Activated naive CD4-positive, alpha-beta T cell treated with anti-CD3 and anti-CD28 coated beads for 36 hours (primary cell): Measurements from ENCODE around the gene KRTAP12-1. TPM values are rescaled to one million over a fixed set of nuclear protein-coding genes. Genes with fewer than 3 reads are reported as not detected.
A peak's percentile ranks its signal among the peaks of the same experiment; 100 is the strongest.
"Not testable (repeated sequence)": the region's sequence is repeated elsewhere in the genome, so short reads cannot be mapped to it uniquely, and the experiment has no call there.

ENCODE experiments used
- CTCF ChIA-PET: fragments of 350-600 bp; sonication (Branson Sonifier 250); formaldehyde crosslinking; loops from one replicate; lab custom pipeline; 2021; ENCODE audit warnings: antibody characterized with exemption; lab: Charles Lee
- DNase-seq: peaks from one replicate; pipeline ENCODE4 v3.0.0-alpha.2; 2020
- H3K27ac Mint-ChIP-seq: one replicate; pipeline ENCODE4 v1.8.0; 2021; ENCODE audit warnings: mild to moderate bottlenecking, mixed read lengths
- H3K27me3 Mint-ChIP-seq: one replicate; pipeline ENCODE4 v1.8.0; 2021; ENCODE audit warnings: low read depth, mixed read lengths
- H3K36me3 Mint-ChIP-seq: one replicate; pipeline ENCODE4 v1.8.0; 2021; ENCODE audit warnings: low read depth, mixed read lengths
- H3K4me1 Mint-ChIP-seq: one replicate; pipeline ENCODE4 v1.8.0; 2021; ENCODE audit warnings: low read depth, mixed read lengths
- H3K4me3 Mint-ChIP-seq: one replicate; pipeline ENCODE4 v1.8.0; 2021; ENCODE audit warnings: mild to moderate bottlenecking, moderate library complexity, mixed read lengths
- H3K9me3 Mint-ChIP-seq: one replicate; pipeline ENCODE4 v1.8.0; 2021; ENCODE audit warnings: mixed read lengths
- intact Hi-C: fragments of 100-400 bp; cut with micrococcal nuclease; formaldehyde crosslinking; loops from one replicate; pipeline ENCODE4 v1.15.1; 2023
- total RNA-seq, 2 experiments: library from RNA; stranded (reverse); gene quantifications; one replicate each; pipeline ENCODE4 v1.2.3, GENCODE V29; 2021

The KRTAP12-1 gene
- total RNA-seq, 2 experiments from 2014 or later: not detected

GRCh38 chr21:44654576-44655175, 27.3 kb downstream of the KRTAP12-1 start, which contains the start of gene KRTAP12-4:
Gene KRTAP12-4, minus strand, starts transcription at chr21:44654659. Its CDS starts 45 bp downstream, at chr21:44654614.
- Mint-ChIP-seq H3K4me3 (no peak within 1 kb of the TSS), H3K9me3 (peaks cover 29% of the 10 kb centered on the region), H3K36me3 (peaks cover 7% of the 10 kb centered on the region), H3K27ac (no peak within 1 kb of the TSS), H3K4me1 (peaks cover 46% of the 10 kb centered on the region), H3K27me3 (no peaks in the 10 kb centered on the region)
- DNase-seq: no peak
- CTCF ChIA-PET: no interaction called here
- intact Hi-C loops: no loop called here

GRCh38 chr21:44653656-44654575, 28.0 kb downstream of the KRTAP12-1 start:
- peak; percentile 50 for DNase-seq
- H3K27me3 Mint-ChIP-seq: no peaks in the 10 kb centered on the region
- CTCF ChIA-PET: interaction anchor here (0.6 kb wide), 1 partner anchor 27 kb away, joined by 3 read pairs; no protein-coding TSS in a partner anchor
- H3K9me3 Mint-ChIP-seq: peaks cover 29% of the 10 kb centered on the region
- H3K4me1 Mint-ChIP-seq: peaks cover 42% of the 10 kb centered on the region
- no peak overlapping the region for H3K27ac Mint-ChIP-seq
- H3K4me3 Mint-ChIP-seq: no peak overlapping the region
- intact Hi-C loops: no loop called here
- H3K36me3 Mint-ChIP-seq: peaks cover 7% of the 10 kb centered on the region

DNA sequence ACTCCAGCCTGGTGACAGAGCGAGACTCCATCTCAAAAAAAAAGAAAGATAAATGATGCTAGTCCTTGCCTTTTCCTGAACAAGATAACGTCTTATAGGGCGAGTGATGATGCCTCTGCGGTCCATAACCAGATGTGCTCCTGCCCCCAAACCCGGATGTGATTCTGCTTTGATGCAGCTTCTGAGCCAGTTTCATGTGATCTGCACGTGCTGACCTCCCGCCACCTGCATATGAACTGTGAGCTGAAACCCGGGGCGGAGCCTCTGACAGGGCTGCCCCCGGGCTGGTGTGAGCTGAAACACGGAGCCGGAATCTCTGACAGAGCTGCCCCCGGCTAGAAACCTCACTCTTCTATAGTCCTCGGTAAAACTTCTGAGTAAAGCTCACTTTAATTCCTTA, 28.8 kb downstream of the KRTAP12-1 start:
- intact Hi-C loops: no loop called here
- H3K4me1 Mint-ChIP-seq: peaks cover 34% of the 10 kb centered on the region
- peaks cover 7% of the 10 kb centered on the region for H3K36me3 Mint-ChIP-seq
- H3K4me3 Mint-ChIP-seq: no peak overlapping the region
- H3K27me3 Mint-ChIP-seq: no peaks in the 10 kb centered on the region
- no peak for DNase-seq
- H3K9me3 Mint-ChIP-seq: peaks cover 29% of the 10 kb centered on the region
- CTCF ChIA-PET: interaction anchor here (0.6 kb wide), 1 partner anchor 28 kb away, joined by 3 read pairs; no protein-coding TSS in a partner anchor
- H3K27ac Mint-ChIP-seq: no peak overlapping the region

GRCh38 chr21:44650973-44651675, 30.8 kb downstream of the KRTAP12-1 start:
- Mint-ChIP-seq H3K9me3 (peaks cover 13% of the 10 kb centered on the region), H3K36me3 (peaks cover under 1% of the 10 kb centered on the region), H3K4me3 (no peak overlapping the region), H3K27me3 (no peaks in the 10 kb centered on the region), H3K27ac (no peak overlapping the region), H3K4me1 (peaks cover 25% of the 10 kb centered on the region)
- intact Hi-C loops: no loop called here
- DNase-seq: no peak
- CTCF ChIA-PET: no interaction called here

GRCh38 chr21:44650265-44650972, 31.5 kb downstream of the KRTAP12-1 start:
- intact Hi-C loops: no loop called here
- Mint-ChIP-seq H3K4me1 (peaks cover 25% of the 10 kb centered on the region), H3K27ac (no peak overlapping the region), H3K9me3 (peaks cover 7% of the 10 kb centered on the region), H3K36me3 (no peaks in the 10 kb centered on the region), H3K4me3 (no peak overlapping the region), H3K27me3 (no peaks in the 10 kb centered on the region)
- CTCF ChIA-PET: no interaction called here
- DNase-seq: no peak

DNA sequence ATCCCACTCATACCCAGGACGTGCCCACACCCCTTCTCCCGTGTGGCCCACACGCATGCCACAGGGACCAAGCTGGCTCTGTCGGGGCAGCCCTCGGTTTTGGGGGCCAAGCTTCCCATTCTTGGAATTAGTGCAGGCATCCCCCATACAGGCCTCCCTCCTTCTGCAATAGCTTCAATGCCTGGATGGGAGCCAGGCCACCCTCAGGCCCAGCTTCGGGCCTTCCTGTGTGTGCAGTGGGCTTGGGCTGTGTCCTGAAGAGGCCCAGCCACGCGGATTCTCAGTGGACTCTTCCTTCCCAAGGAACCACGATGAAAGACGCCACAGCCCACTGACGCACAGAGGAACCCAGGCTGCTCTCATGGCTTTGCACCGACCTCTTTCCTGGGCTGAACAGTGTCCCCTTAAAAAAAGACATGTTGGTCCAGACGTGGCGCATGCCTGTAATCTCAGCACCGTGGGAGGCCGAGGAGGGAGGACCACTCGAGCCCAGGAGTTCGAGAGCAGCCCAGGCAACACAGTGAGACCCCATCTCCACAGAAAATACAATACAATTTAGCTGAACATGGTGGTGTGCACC, 32.4 kb downstream of the KRTAP12-1 start:
- H3K9me3 Mint-ChIP-seq: peaks cover 10% of the 10 kb centered on the region
- intact Hi-C loops: no loop called here
- peaks cover 16% of the 10 kb centered on the region for H3K4me1 Mint-ChIP-seq
- DNase-seq: no peak
- H3K4me3 Mint-ChIP-seq: no peak overlapping the region
- no peaks in the 10 kb centered on the region for H3K27me3 Mint-ChIP-seq
- H3K27ac Mint-ChIP-seq: no peak overlapping the region
- H3K36me3 Mint-ChIP-seq: peaks cover 4% of the 10 kb centered on the region
- CTCF ChIA-PET: interaction anchor here (1.2 kb wide), 1 partner anchor 8 kb away, joined by 3 read pairs; the partner anchor contains the start of gene KRTAP12-3

GRCh38 chr21:44648557-44649311, 33.2 kb downstream of the KRTAP12-1 start:
- Mint-ChIP-seq H3K4me3 (no peak overlapping the region), H3K9me3 (peaks cover 16% of the 10 kb centered on the region), H3K4me1 (peaks cover 9% of the 10 kb centered on the region), H3K36me3 (peaks cover 9% of the 10 kb centered on the region), H3K27me3 (no peaks in the 10 kb centered on the region), H3K27ac (no peak overlapping the region)
- intact Hi-C loops: no loop called here
- CTCF ChIA-PET: interaction anchor here (1.2 kb wide), 1 partner anchor 9 kb away, joined by 3 read pairs; the partner anchor contains the start of gene KRTAP12-3
- DNase-seq: no peak

DNA sequence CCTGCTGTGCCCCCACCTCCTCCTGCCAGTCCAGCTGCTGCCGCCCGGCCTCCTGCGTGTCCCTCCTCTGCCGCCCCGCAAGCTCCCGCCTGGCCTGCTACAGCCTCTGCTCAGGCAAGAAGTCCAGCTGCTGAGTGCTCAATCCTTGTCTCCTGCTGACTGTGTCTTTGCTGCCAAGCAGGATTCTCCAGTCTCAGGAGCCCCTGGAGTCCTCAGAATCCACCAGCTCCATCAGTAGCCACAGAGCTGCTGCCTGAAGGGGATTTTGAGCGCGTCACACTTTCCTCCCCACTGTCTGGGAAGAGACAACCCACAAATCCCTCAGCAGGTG, 34.8 kb downstream of the KRTAP12-1 start:
- DNase-seq: no peak
- H3K4me1 Mint-ChIP-seq: peaks cover 6% of the 10 kb centered on the region
- peaks cover 9% of the 10 kb centered on the region for H3K36me3 Mint-ChIP-seq
- intact Hi-C loops: no loop called here
- no peak overlapping the region for H3K27ac Mint-ChIP-seq
- peaks cover 24% of the 10 kb centered on the region for H3K9me3 Mint-ChIP-seq
- no peak overlapping the region for H3K4me3 Mint-ChIP-seq
- CTCF ChIA-PET: no interaction called here
- no peaks in the 10 kb centered on the region for H3K27me3 Mint-ChIP-seq

- H3K27me3 Mint-ChIP-seq, intact Hi-C loops, DNase-seq, H3K27ac Mint-ChIP-seq, H3K36me3 Mint-ChIP-seq, H3K4me3 Mint-ChIP-seq, CTCF ChIA-PET, H3K4me1 Mint-ChIP-seq: not testable (repeated sequence)
- peaks cover 24% of the 10 kb centered on the region for H3K9me3 Mint-ChIP-seq
These were observed 35.4 kb downstream of the KRTAP12-1 start, which contains the start of gene KRTAP10-11 for GRCh38 chr21:44646366-44647221. Gene KRTAP10-11, plus strand, starts transcription at chr21:44646414. Its CDS starts 45 bp downstream, at chr21:44646459.

DNA sequence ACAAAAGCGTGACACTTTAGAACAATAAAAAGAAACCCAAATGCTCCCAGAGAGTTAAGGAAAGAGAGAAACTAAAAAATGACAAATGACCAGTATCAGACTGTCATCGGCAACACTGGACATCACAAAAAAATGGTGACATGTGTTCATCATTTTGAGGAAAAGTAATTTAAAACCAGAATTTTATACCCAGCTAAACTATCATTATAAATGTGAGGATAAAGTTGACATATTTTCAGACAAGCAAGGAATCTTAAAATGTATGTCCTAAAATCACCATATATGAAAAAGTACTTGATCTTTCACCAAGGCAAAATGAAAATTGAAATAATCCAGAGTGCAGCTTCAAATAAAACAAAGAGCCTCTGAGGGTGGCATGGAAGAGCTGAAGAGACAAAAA, 37.1 kb downstream of the KRTAP12-1 start:
- CTCF ChIA-PET: no interaction called here
- no peaks in the 10 kb centered on the region for H3K27me3 Mint-ChIP-seq
- no peak overlapping the region for H3K27ac Mint-ChIP-seq
- H3K9me3 Mint-ChIP-seq: peaks cover 30% of the 10 kb centered on the region
- H3K36me3 Mint-ChIP-seq: peaks cover 9% of the 10 kb centered on the region
- H3K4me3 Mint-ChIP-seq: no peak overlapping the region
- intact Hi-C loops: no loop called here
- peaks cover 6% of the 10 kb centered on the region for H3K4me1 Mint-ChIP-seq
- no peak for DNase-seq
